Measurements from ENCODE around the gene CCP110. TPM values are rescaled to one million over a fixed set of nuclear protein-coding genes. Genes with fewer than 3 reads are reported as not detected.

CCP110 gene
- total and polyA plus RNA-seq, 4 donors, result 7.4 to 67.9 (median 15.4) TPM

GRCh38 chr16:19502395-19503131, 21.2 kb upstream of the CCP110 start:
- peak; percentile 77 to 86 (median 80) for DNase-seq
- H3K9ac ChIP-seq (ENCODE audit: insufficient read depth in 1 of 2, low read length in 2 of 2), result no peak overlapping the region
- H3K4me3 ChIP-seq, result no peak overlapping the region
- peak; percentile 26 for TF ChIP-seq CTCF (IDR thresholded peaks at IDR 0.05; ENCODE audit: control extremely low read depth, extremely low read depth)
- no peak overlapping the region for H3K27ac ChIP-seq (ENCODE audit: low read depth in 1 of 2, low read length in 1 of 2)
- WGBS, 2 donors, result 92 to 97% methylated on average over 3 of the region's 3 CpGs
- ATAC-seq (ENCODE audit: insufficient read depth, low FRiP score), result peak; percentile 63
- no peaks in the 10 kb centered on the region for H3K27me3 ChIP-seq (ENCODE audit: control insufficient read depth in 3 of 3, insufficient read depth in 3 of 3, low read length in 2 of 3)
- H3K36me3 ChIP-seq (ENCODE audit: control insufficient read depth in 4 of 4, insufficient read depth in 4 of 4, low read length in 4 of 4), result peaks cover 15 to 35% (median 27%) of the 10 kb centered on the region in 4 donors
- no peaks in the 10 kb centered on the region for H3K4me1 ChIP-seq (ENCODE audit: control insufficient read depth in 5 of 5, insufficient read depth in 5 of 5, low read length in 5 of 5)
- no peaks in the 10 kb centered on the region for H3K9me3 ChIP-seq (ENCODE audit: control insufficient read depth in 4 of 4, insufficient read depth in 3 of 4, low read length in 3 of 4)

- ATAC-seq (ENCODE audit: insufficient read depth, low FRiP score) (no peak), DNase-seq (no peak)
- WGBS, 2 donors, result 95 to 96% methylated on average over 5 of the region's 5 CpGs
- H3K4me1 ChIP-seq (ENCODE audit: control insufficient read depth in 5 of 5, insufficient read depth in 5 of 5, low read length in 5 of 5), result no peaks in the 10 kb centered on the region
- H3K27ac ChIP-seq (ENCODE audit: low read depth in 1 of 2, low read length in 1 of 2), result no peak overlapping the region
- TF ChIP-seq CTCF (IDR thresholded peaks at IDR 0.05; ENCODE audit: control extremely low read depth, extremely low read depth), result no peak
- H3K36me3 ChIP-seq (ENCODE audit: control insufficient read depth in 4 of 4, insufficient read depth in 4 of 4, low read length in 4 of 4), result peaks cover 15 to 35% (median 26%) of the 10 kb centered on the region in 4 donors
- H3K4me3 ChIP-seq, result no peak overlapping the region
- H3K9ac ChIP-seq (ENCODE audit: insufficient read depth in 1 of 2, low read length in 2 of 2), result no peak overlapping the region
- H3K27me3 ChIP-seq (ENCODE audit: control insufficient read depth in 3 of 3, insufficient read depth in 3 of 3, low read length in 2 of 3), result no peaks in the 10 kb centered on the region
- H3K9me3 ChIP-seq (ENCODE audit: control insufficient read depth in 4 of 4, insufficient read depth in 3 of 4, low read length in 3 of 4), result no peaks in the 10 kb centered on the region
These were observed 20.2 kb upstream of the CCP110 start for GRCh38 chr16:19503461-19504075.

- no peak for ATAC-seq (ENCODE audit: insufficient read depth, low FRiP score)
- Histone ChIP-seq H3K36me3 (ENCODE audit: control insufficient read depth in 4 of 4, insufficient read depth in 4 of 4, low read length in 4 of 4) (peaks cover 19 to 40% (median 25%) of the 10 kb centered on the region in 4 donors), H3K4me3 (no peak overlapping the region), H3K27ac (ENCODE audit: low read depth in 1 of 2, low read length in 1 of 2) (no peak overlapping the region), H3K4me1 (ENCODE audit: control insufficient read depth in 5 of 5, insufficient read depth in 5 of 5, low read length in 5 of 5) (no peaks in the 10 kb centered on the region), H3K27me3 (ENCODE audit: control insufficient read depth in 3 of 3, insufficient read depth in 3 of 3, low read length in 2 of 3) (no peaks in the 10 kb centered on the region), H3K9me3 (ENCODE audit: control insufficient read depth in 4 of 4, insufficient read depth in 3 of 4, low read length in 3 of 4) (no peaks in the 10 kb centered on the region), H3K9ac (ENCODE audit: insufficient read depth in 1 of 2, low read length in 2 of 2) (no peak overlapping the region)
- no peak for DNase-seq
- 67 to 81% methylated on average over 5 of the region's 5 CpGs for WGBS, 2 donors
- no peak for TF ChIP-seq CTCF (IDR thresholded peaks at IDR 0.05; ENCODE audit: control extremely low read depth, extremely low read depth)
These were observed 18.0 kb upstream of the CCP110 start for GRCh38 chr16:19505600-19506303.
